A673 (cell line): ENCODE results near the gene ZNF462. TPM values are rescaled to one million over a fixed set of nuclear protein-coding genes. Genes with fewer than 3 reads are reported as not detected.

Source experiments
- BruUV-seq: library from RNA; stranded (reverse); fragments of 400-500 nt; replicated peaks from 2 replicates; lab custom pipeline; 2021; lab: Mats Ljungman, UMichigan
- CTCF ChIA-PET: fragments of 300-600 bp; sonication (Branson Sonifier 250); formaldehyde crosslinking; loops from one replicate; lab custom pipeline; 2022; ENCODE audit warnings: antibody characterized with exemption; lab: Charles Lee
- POLR2A ChIA-PET: fragments of 300-600 bp; sonication (Branson Sonifier 250); formaldehyde crosslinking; loops from one replicate; lab custom pipeline; 2022; ENCODE audit warnings: antibody characterized with exemption; ENCODE audit not compliant: low non-redundant PET; lab: Charles Lee
- DNase-seq: peaks from one replicate; pipeline ENCODE4 v3.0.0-alpha.2; 2015; ENCODE audit warnings: low spot score
- H3K27ac ChIP-seq: fragments of 200-600 bp; sonication (generic); 2 replicates; pipeline ENCODE4 v1.5.1; 2016; ENCODE audit warnings: mixed run types, low read depth, mild to moderate bottlenecking, mixed read lengths, antibody characterized with exemption, low read length; ENCODE audit not compliant: poor library complexity, severe bottlenecking
- H3K27me3 ChIP-seq: fragments of 200-600 bp; sonication (generic); replicated peaks from 2 replicates; pipeline ENCODE4 v1.6.1; 2017; ENCODE audit warnings: mixed run types, low read depth, mild to moderate bottlenecking, mixed read lengths, antibody characterized with exemption, low read length; ENCODE audit not compliant: insufficient read depth, poor library complexity
- H3K36me3 ChIP-seq: fragments of 200-600 bp; sonication (generic); 2 replicates; pipeline ENCODE4 v1.6.1; 2016; ENCODE audit warnings: mixed run types, mild to moderate bottlenecking, mixed read lengths, antibody characterized with exemption, low read length; ENCODE audit not compliant: insufficient read depth, poor library complexity, severe bottlenecking
- H3K4me1 ChIP-seq: fragments of 200-600 bp; sonication (generic); 2 replicates; pipeline ENCODE4 v1.6.1; 2017; ENCODE audit warnings: mixed run types, mild to moderate bottlenecking, mixed read lengths, antibody characterized with exemption, low read length; ENCODE audit not compliant: insufficient read depth, poor library complexity, severe bottlenecking
- H3K4me3 ChIP-seq: fragments of 200-600 bp; sonication (generic); 2 replicates; pipeline ENCODE4 v1.5.1; 2016; ENCODE audit warnings: low read depth, mixed run types, mild to moderate bottlenecking, mixed read lengths, low read length; ENCODE audit not compliant: poor library complexity, severe bottlenecking
- H3K9me3 ChIP-seq: fragments of 200-600 bp; sonication (generic); 2 replicates; pipeline ENCODE4 v1.6.1; 2016; ENCODE audit warnings: mixed run types, low read depth, mild to moderate bottlenecking, mixed read lengths, antibody characterized with exemption, low read length; ENCODE audit not compliant: poor library complexity, severe bottlenecking
- CTCF ChIP-seq: fragments of 300-800, 200-600 bp; sonication (generic); conservative IDR thresholded peaks from 2 replicates; pipeline ENCODE4 v1.5.1; 2017; ENCODE audit warnings: low read depth, mild to moderate bottlenecking, antibody characterized with exemption, low read length, moderate library complexity, mixed read lengths
- EZH2 ChIP-seq: fragments of 200-600 bp; sonication (generic); IDR thresholded peaks from 2 replicates; pipeline ENCODE4 v1.6.1; 2017; ENCODE audit warnings: borderline replicate concordance, low read depth, mild to moderate bottlenecking, mixed read lengths, antibody characterized with exemption, low read length; ENCODE audit not compliant: poor library complexity, severe bottlenecking
- intact Hi-C: fragments of 100-400 bp; cut with micrococcal nuclease; formaldehyde crosslinking; loops from one replicate; pipeline ENCODE4 v1.10.0; 2022; ENCODE audit not compliant: unreplicated experiment
- total RNA-seq: library from RNA; stranded (reverse); gene quantifications from 2 replicates; pipeline ENCODE4 v1.2.3, GENCODE V29; 2021

The ZNF462 gene
- total RNA-seq, 1 experiment from 2014 or later, result 40.5 TPM

DNA sequence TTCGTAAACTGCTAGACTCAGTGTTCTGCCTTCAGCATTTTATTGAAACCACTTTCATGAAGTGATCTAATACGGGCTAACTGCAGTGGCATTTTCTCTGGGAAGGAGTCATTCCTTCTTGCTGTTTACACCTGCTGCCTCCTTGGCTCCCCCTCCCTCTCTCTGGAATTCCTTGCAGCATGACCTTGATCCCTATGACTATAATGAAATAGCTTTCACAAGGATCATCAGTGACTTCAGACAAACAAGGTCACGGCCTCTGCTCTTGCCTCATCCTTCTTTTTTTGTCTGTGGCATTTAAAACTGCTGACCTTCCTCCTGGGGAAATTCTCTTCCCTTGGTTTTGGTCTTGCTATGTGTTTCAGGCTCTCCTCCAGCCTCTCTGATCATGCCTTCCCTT, 90.2 kb downstream of the ZNF462 start:
- H3K36me3 ChIP-seq, result no peaks in the 10 kb centered on the region
- POLR2A ChIA-PET, result no interaction called here
- H3K27ac ChIP-seq, result no peak overlapping the region
- H3K4me3 ChIP-seq, result no peak overlapping the region
- CTCF ChIA-PET, result no interaction called here
- intact Hi-C loops, result no loop called here
- no peaks in the 10 kb centered on the region for H3K4me1 ChIP-seq
- H3K9me3 ChIP-seq, result no peaks in the 10 kb centered on the region
- TF ChIP-seq EZH2 (no peak), CTCF (no peak)
- DNase-seq, result no peak
- BruUV-seq, result no TSS peak
- H3K27me3 ChIP-seq, result no peaks in the 10 kb centered on the region

GRCh38 chr9:106954558-106954957, 91.6 kb downstream of the ZNF462 start:
- BruUV-seq, result no TSS peak
- H3K27me3 ChIP-seq, result no peaks in the 10 kb centered on the region
- H3K27ac ChIP-seq, result no peak overlapping the region
- no peaks in the 10 kb centered on the region for H3K36me3 ChIP-seq
- H3K4me1 ChIP-seq, result no peaks in the 10 kb centered on the region
- CTCF ChIA-PET, result no interaction called here
- intact Hi-C loops, result no loop called here
- POLR2A ChIA-PET, result no interaction called here
- TF ChIP-seq CTCF, result no peak
- DNase-seq, result no peak
- H3K9me3 ChIP-seq, result no peaks in the 10 kb centered on the region
- no peak overlapping the region for H3K4me3 ChIP-seq

- ChIA-PET CTCF (no interaction called here), POLR2A (no interaction called here)
- Histone ChIP-seq H3K9me3 (no peaks in the 10 kb centered on the region), H3K4me1 (no peaks in the 10 kb centered on the region), H3K27ac (no peak overlapping the region), H3K36me3 (no peaks in the 10 kb centered on the region), H3K4me3 (no peak overlapping the region), H3K27me3 (no peaks in the 10 kb centered on the region)
- no peak for DNase-seq
- no TSS peak for BruUV-seq
- intact Hi-C loops, result no loop called here
- TF ChIP-seq CTCF, result no peak
- no peak for TF ChIP-seq EZH2
Measured at GRCh38 chr9:106954974-106955850, 92.2 kb downstream of the ZNF462 start.
